B cell (primary cell): Measurements from ENCODE around the gene PPP5C.

ENCODE experiments used
- EZH2 ChIP-seq: IDR thresholded peaks from 2 replicates; pipeline ENCODE4 v1.6.1; 2012; ENCODE audit warnings: borderline replicate concordance, low read depth, mild to moderate bottlenecking, moderate library complexity, low read length; ENCODE audit not compliant: insufficient read depth, poor library complexity, severe bottlenecking
- TF ChIP-seq, protein P1 (sequence below): fragments of 200-600 bp; IDR thresholded peaks from one replicate; pipeline ENCODE4 v1.8.0; 2022; ENCODE audit warnings: antibody characterized with exemption, mild to moderate bottlenecking

DNA sequence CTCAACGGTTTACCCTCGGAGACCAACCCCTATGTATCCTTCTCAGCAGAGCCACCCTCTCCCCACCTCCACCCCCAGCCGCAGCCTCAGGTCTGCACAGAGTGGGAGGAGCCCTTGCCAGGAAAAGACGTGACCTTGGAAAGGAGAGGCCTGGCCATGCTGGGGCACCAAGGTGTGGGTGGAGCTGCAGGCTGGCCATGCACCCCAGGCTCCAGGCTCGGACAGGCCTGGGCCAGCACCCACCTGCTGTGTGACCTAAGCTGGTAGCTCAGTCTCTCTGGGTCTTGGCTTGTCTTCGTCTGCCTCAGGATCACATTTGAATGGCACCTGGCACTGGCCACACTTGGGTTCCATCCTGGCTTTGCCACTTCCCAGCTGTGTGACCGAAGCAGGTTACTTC is 37.0 kb downstream of the PPP5C start:
- TF ChIP-seq, protein P1, sequence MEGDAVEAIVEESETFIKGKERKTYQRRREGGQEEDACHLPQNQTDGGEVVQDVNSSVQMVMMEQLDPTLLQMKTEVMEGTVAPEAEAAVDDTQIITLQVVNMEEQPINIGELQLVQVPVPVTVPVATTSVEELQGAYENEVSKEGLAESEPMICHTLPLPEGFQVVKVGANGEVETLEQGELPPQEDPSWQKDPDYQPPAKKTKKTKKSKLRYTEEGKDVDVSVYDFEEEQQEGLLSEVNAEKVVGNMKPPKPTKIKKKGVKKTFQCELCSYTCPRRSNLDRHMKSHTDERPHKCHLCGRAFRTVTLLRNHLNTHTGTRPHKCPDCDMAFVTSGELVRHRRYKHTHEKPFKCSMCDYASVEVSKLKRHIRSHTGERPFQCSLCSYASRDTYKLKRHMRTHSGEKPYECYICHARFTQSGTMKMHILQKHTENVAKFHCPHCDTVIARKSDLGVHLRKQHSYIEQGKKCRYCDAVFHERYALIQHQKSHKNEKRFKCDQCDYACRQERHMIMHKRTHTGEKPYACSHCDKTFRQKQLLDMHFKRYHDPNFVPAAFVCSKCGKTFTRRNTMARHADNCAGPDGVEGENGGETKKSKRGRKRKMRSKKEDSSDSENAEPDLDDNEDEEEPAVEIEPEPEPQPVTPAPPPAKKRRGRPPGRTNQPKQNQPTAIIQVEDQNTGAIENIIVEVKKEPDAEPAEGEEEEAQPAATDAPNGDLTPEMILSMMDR, result no peak
- TF ChIP-seq EZH2, result no peak
